Smooth muscle cell (in vitro differentiated cells): ENCODE results near the gene C14orf132. TPM values are rescaled to one million over a fixed set of nuclear protein-coding genes. Genes with fewer than 3 reads are reported as not detected.

Experiments
- DNase-seq: peaks from one replicate; lab custom pipeline; 2025; ENCODE audit not compliant: unreplicated experiment; lab: John Stamatoyannopoulos, UW
- H2AFZ ChIP-seq: fragments of 200-600 bp; sonication (generic); 2 replicates; pipeline ENCODE4 v1.6.0; 2016; ENCODE audit warnings: antibody characterized with exemption, low read depth, mild to moderate bottlenecking
- H3F3A ChIP-seq: fragments of 200-600 bp; sonication (generic); 2 replicates; pipeline ENCODE4 v1.6.0; 2017; ENCODE audit warnings: antibody characterized with exemption, low read depth
- H3K27ac ChIP-seq: fragments of 200-600 bp; sonication (generic); 2 replicates; pipeline ENCODE4 v1.5.1; 2016; ENCODE audit warnings: low read depth, mild to moderate bottlenecking
- H3K27me3 ChIP-seq: fragments of 200-600 bp; sonication (generic); 2 replicates; pipeline ENCODE4 v1.6.1; 2016; ENCODE audit warnings: low read depth, mild to moderate bottlenecking
- H3K36me3 ChIP-seq: fragments of 200-600 bp; sonication (generic); 2 replicates; pipeline ENCODE4 v1.5.1; 2016; ENCODE audit warnings: low read depth
- H3K4me1 ChIP-seq: fragments of 200-600 bp; sonication (generic); 2 replicates; pipeline ENCODE4 v1.5.1; 2016; ENCODE audit warnings: low read depth
- H3K4me2 ChIP-seq: fragments of 200-600 bp; sonication (generic); 2 replicates; pipeline ENCODE4 v1.6.0; 2016; ENCODE audit warnings: mild to moderate bottlenecking
- H3K4me3 ChIP-seq: fragments of 200-600 bp; sonication (generic); 2 replicates; pipeline ENCODE4 v1.5.1; 2016; ENCODE audit warnings: mild to moderate bottlenecking
- H3K79me2 ChIP-seq: fragments of 200-600 bp; sonication (generic); 2 replicates; pipeline ENCODE4 v1.6.0; 2016; ENCODE audit warnings: low read depth, mild to moderate bottlenecking
- H3K9ac ChIP-seq: fragments of 200-600 bp; sonication (generic); 2 replicates; pipeline ENCODE4 v1.6.0; 2016; ENCODE audit warnings: low read depth
- H3K9me3 ChIP-seq: fragments of 200-600 bp; sonication (generic); replicated peaks from 2 replicates; pipeline ENCODE4 v1.5.1; 2016; ENCODE audit warnings: low read depth
- H4K20me1 ChIP-seq: fragments of 200-600 bp; sonication (generic); 2 replicates; pipeline ENCODE4 v1.6.0; 2016; ENCODE audit warnings: low read depth
- WGBS: methylation state at CpG from one replicate; pipeline ENCODE4 v1.1.7; 2016; ENCODE audit warnings: low lambda C conversion rate; 5-methylcytosine and 5-hydroxymethylcytosine counted together
- polyA plus RNA-seq: library from polyadenylated mRNA; unstranded; fragments of >200 nt; fragmentation: Nextera tagmentation; extraction: Ambion mirVana; gene quantifications from 2 replicates; pipeline ENCODE4 v1.2.1, GENCODE V29; 2016
- total RNA-seq: library from RNA; depleted of rRNA; stranded (reverse); fragments of >200 nt; gene quantifications from 2 replicates; pipeline ENCODE4 v1.2.3, GENCODE V29; 2014
- TF ChIP-seq, protein P1 (sequence below): fragments of 200-600 bp; sonication (generic); IDR thresholded peaks from 2 replicates; pipeline ENCODE4 v1.5.1; 2017; ENCODE audit warnings: borderline replicate concordance, mild to moderate bottlenecking, antibody characterized with exemption; ENCODE audit not compliant: insufficient read depth, poor library complexity, severe bottlenecking

C14orf132 gene
- total and polyA plus RNA-seq, 2 experiments from 2014 or later = 35.5 to 38.0 TPM

DNA sequence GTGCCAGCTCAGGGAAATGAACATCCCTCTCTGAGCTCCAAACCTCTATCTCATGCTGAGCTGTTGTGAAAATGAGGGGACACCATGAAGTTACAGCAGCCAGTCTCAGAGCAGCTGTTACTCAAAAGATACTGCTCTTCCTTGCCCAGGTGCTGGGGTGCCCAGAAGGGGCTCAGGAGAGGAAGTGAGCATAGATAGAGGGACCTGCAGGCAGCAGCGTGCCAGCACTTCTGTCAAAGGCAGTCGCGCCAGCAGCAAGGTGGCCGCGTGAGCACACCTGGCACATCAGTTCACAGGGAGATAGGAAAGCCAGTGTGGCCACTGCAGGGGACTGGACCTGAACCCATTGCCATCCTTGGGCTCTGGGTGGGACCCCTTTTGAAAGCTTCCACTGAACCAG lies 27.8 kb downstream of the C14orf132 start:
- Histone ChIP-seq H2AFZ (no peak overlapping the region), H3K9me3 (no peaks in the 10 kb centered on the region), H3F3A (no peaks in the 10 kb centered on the region), H3K36me3 (no peaks in the 10 kb centered on the region), H3K79me2 (peaks cover 16% of the 10 kb centered on the region), H3K4me3 (no peak overlapping the region), H3K4me1 (no peaks in the 10 kb centered on the region), H3K4me2 (no peak overlapping the region), H3K9ac (no peak overlapping the region), H4K20me1 (peaks cover 96% of the 10 kb centered on the region), H3K27me3 (no peaks in the 10 kb centered on the region), H3K27ac (no peak overlapping the region)
- no peak for DNase-seq
- 99% methylated on average over 5 of the region's 5 CpGs for WGBS
- TF ChIP-seq, protein P1, sequence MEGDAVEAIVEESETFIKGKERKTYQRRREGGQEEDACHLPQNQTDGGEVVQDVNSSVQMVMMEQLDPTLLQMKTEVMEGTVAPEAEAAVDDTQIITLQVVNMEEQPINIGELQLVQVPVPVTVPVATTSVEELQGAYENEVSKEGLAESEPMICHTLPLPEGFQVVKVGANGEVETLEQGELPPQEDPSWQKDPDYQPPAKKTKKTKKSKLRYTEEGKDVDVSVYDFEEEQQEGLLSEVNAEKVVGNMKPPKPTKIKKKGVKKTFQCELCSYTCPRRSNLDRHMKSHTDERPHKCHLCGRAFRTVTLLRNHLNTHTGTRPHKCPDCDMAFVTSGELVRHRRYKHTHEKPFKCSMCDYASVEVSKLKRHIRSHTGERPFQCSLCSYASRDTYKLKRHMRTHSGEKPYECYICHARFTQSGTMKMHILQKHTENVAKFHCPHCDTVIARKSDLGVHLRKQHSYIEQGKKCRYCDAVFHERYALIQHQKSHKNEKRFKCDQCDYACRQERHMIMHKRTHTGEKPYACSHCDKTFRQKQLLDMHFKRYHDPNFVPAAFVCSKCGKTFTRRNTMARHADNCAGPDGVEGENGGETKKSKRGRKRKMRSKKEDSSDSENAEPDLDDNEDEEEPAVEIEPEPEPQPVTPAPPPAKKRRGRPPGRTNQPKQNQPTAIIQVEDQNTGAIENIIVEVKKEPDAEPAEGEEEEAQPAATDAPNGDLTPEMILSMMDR = no peak

DNA sequence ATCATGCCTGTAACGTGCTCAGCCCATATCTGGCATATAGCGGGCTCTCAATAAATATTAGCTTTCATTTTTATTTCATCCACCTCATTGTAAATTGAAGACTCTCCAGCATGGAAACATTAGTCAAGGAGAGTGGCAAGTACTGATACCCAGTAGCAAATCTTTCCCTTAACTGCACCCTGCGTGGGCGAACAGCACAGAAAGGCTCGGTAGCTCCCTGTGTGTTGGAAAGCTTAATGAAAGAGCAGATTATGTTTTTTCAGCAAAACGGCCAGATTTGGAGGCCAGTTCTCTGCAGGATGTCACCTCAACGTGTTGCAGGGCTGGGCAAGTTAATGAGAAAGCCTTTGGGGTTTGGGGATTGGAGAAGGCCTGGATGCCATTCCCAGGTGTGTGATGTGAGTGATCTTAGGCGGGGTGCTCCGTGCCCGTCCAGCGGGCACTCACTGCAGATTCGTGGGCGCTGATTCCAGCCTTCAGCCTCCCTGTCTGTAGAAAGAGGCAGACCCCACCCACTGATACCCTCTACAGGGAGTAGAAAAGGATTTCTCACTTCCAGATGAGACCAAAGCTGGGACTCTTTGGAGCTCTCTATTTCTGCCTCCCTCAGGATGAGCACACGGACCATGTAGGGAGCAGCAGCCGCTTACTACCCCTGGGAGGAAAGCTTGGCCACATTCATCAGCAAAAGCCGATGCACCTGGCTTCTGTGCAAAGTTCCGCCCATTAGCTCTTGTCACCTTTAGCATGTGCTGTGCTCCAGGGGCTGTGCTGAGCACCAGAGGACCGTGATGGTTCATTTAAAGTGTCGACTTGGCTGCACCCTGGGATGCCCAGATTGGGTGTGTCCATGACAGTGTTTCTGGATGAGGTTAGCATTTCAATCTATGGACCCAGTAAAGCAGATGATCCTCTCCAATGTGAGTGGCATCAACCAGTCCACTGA lies 29.1 kb downstream of the C14orf132 start:
- peaks cover 24% of the 10 kb centered on the region for H3K79me2 ChIP-seq
- no peak overlapping the region for H3K4me3 ChIP-seq
- no peaks in the 10 kb centered on the region for H3K9me3 ChIP-seq
- H3K4me1 ChIP-seq = no peaks in the 10 kb centered on the region
- WGBS = 92% methylated on average over 19 of the region's 19 CpGs
- no peak overlapping the region for H3K27ac ChIP-seq
- no peak overlapping the region for H2AFZ ChIP-seq
- DNase-seq = no peak
- H3K27me3 ChIP-seq = no peaks in the 10 kb centered on the region
- no peak overlapping the region for H3K4me2 ChIP-seq
- H3K36me3 ChIP-seq = no peaks in the 10 kb centered on the region
- no peak overlapping the region for H3K9ac ChIP-seq
- TF ChIP-seq, protein P1 = no peak
- peaks cover 94% of the 10 kb centered on the region for H4K20me1 ChIP-seq
- H3F3A ChIP-seq = no peaks in the 10 kb centered on the region

DNA sequence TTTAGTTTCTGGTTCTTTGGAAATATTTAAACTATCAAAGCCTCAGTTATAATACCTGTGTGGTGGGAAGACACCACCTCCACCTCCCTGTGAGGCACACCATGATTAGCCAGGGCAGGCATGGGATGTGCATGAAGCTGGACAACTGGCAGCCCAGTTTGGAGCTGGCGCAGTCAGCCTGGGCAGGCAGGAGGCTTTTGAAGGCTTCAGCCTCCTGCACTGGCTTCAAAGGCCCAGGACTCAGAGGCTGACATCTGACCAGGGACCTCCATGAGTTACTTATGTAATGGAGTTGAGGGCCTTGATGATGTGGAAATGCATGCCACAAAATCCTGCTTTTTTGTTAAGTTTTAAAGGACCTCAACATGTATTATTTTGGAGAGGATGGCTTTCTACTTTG lies 30.3 kb downstream of the C14orf132 start:
- peaks cover 30% of the 10 kb centered on the region for H3K79me2 ChIP-seq
- WGBS = 33% methylated on average over 1 of the region's 1 CpG
- no peaks in the 10 kb centered on the region for H3F3A ChIP-seq
- no peak overlapping the region for H2AFZ ChIP-seq
- no peak overlapping the region for H3K9ac ChIP-seq
- DNase-seq = no peak
- H3K36me3 ChIP-seq = no peaks in the 10 kb centered on the region
- no peak overlapping the region for H3K4me2 ChIP-seq
- no peaks in the 10 kb centered on the region for H3K9me3 ChIP-seq
- H4K20me1 ChIP-seq = peaks cover 97% of the 10 kb centered on the region
- H3K27me3 ChIP-seq = no peaks in the 10 kb centered on the region
- H3K27ac ChIP-seq = no peak overlapping the region
- no peaks in the 10 kb centered on the region for H3K4me1 ChIP-seq
- no peak overlapping the region for H3K4me3 ChIP-seq
- TF ChIP-seq, protein P1 = no peak

DNA sequence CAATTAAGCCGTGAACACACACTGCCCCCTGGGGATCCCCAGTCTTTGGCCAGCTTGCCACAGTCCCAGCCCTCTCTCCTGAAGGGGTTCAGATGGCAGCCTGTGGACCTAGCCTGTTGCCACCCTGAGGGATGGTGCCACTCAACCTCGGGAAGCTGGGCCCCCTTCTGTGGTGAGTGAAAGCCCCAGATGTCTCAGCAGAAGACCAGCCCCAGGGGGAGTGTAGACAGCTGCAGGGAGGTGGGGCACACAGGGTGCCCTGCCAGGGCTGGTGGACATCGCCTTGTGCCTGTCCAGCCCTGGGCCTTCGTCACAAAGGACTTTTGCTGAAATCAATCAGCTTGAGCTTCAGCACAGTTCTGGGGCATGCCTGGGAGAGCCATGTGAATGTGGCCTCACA lies 32.4 kb downstream of the C14orf132 start:
- Histone ChIP-seq H2AFZ (no peak overlapping the region), H4K20me1 (peaks cover 97% of the 10 kb centered on the region), H3K4me3 (no peak overlapping the region)

More for the DNA sequence above, 32.4 kb downstream of the C14orf132 start:
- Histone ChIP-seq H3K9me3 (no peaks in the 10 kb centered on the region), H3K27ac (no peak overlapping the region), H3K9ac (no peak overlapping the region), H3K4me1 (no peaks in the 10 kb centered on the region), H3K27me3 (no peaks in the 10 kb centered on the region), H3K4me2 (no peak overlapping the region), H3F3A (no peaks in the 10 kb centered on the region), H3K79me2 (peaks cover 42% of the 10 kb centered on the region), H3K36me3 (no peaks in the 10 kb centered on the region)
- DNase-seq = no peak
- 94% methylated on average over 4 of the region's 4 CpGs for WGBS
- TF ChIP-seq, protein P1 = no peak
